Muscle layer of duodenum (tissue), 2 donors: Measurements from ENCODE around the gene MED14.
"Not testable (repeated sequence)": the region's sequence is repeated elsewhere in the genome, so short reads cannot be mapped to it uniquely, and the experiment has no call there.

Experiments used
- H3K27ac ChIP-seq: one replicate; pipeline ENCODE4 v1.7.0; 2013; ENCODE audit warnings: mild to moderate bottlenecking, low read length
- H3K27me3 ChIP-seq: one replicate; pipeline ENCODE4 v1.7.0; 2013; ENCODE audit warnings: low read depth, mild to moderate bottlenecking, control low read depth, low read length
- H3K36me3 ChIP-seq, 2 donors: one replicate each; pipeline ENCODE4 v1.7.0; 2013; ENCODE audit warnings: low read length in 2 of 2, control low read depth in 1 of 2, mild to moderate bottlenecking in 1 of 2; ENCODE audit not compliant: insufficient read depth in 2 of 2, control insufficient read depth in 1 of 2
- H3K4me1 ChIP-seq, 2 donors: one replicate each; pipeline ENCODE4 v1.7.0; 2013; ENCODE audit warnings: low read length in 2 of 2, mild to moderate bottlenecking in 2 of 2, control low read depth in 1 of 2, moderate library complexity in 1 of 2; ENCODE audit not compliant: insufficient read depth in 2 of 2, control insufficient read depth in 1 of 2
- H3K4me3 ChIP-seq, 2 donors: one replicate each; pipeline ENCODE4 v1.7.0; 2013; ENCODE audit warnings: low read length in 2 of 2, low read depth in 1 of 2, mild to moderate bottlenecking in 1 of 2
- H3K9me3 ChIP-seq, 2 donors: one replicate each; pipeline ENCODE4 v1.7.0; 2013; ENCODE audit warnings: low read length in 2 of 2, control low read depth in 1 of 2, mild to moderate bottlenecking in 1 of 2; ENCODE audit not compliant: control insufficient read depth in 1 of 2
- donor health status: healthy.

MED14 gene

GRCh38 chrX:40735325-40736169 is at the start of gene MED14:
Gene MED14, minus strand, starts transcription at chrX:40735542. Its CDS starts 130 bp downstream, at chrX:40735412.
- H3K4me1 ChIP-seq, result peaks cover 3 to 6% of the 10 kb centered on the region in 2 donors
- no peaks in the 10 kb centered on the region for H3K27me3 ChIP-seq
- H3K36me3 ChIP-seq, result peaks cover 0 to 6% of the 10 kb centered on the region in 2 donors
- H3K4me3 ChIP-seq, result peak within 1 kb of the TSS; percentile 64 to 66
- H3K9me3 ChIP-seq, result no peaks in the 10 kb centered on the region
- peak within 1 kb of the TSS; percentile 93 for H3K27ac ChIP-seq

- Histone ChIP-seq H3K36me3 (no peaks in the 10 kb centered on the region), H3K4me1 (no peaks in the 10 kb centered on the region), H3K27me3 (no peaks in the 10 kb centered on the region), H3K27ac (no peak overlapping the region), H3K4me3 (no peak overlapping the region), H3K9me3 (no peaks in the 10 kb centered on the region)
Observed at GRCh38 chrX:40784516-40785151, 49.3 kb upstream of the MED14 start.

- H3K4me1 ChIP-seq, H3K27ac ChIP-seq, H3K4me3 ChIP-seq, H3K36me3 ChIP-seq, H3K9me3 ChIP-seq, H3K27me3 ChIP-seq: not testable (repeated sequence)
Observed at GRCh38 chrX:40782644-40783259, 47.4 kb upstream of the MED14 start.

GRCh38 chrX:40780951-40781350 is 45.6 kb upstream of the MED14 start:
- Histone ChIP-seq H3K4me3 (no peak overlapping the region), H3K36me3 (no peaks in the 10 kb centered on the region), H3K9me3 (no peaks in the 10 kb centered on the region), H3K27ac (no peak overlapping the region), H3K27me3 (no peaks in the 10 kb centered on the region), H3K4me1 (no peaks in the 10 kb centered on the region)

GRCh38 chrX:40780082-40780481 is 44.7 kb upstream of the MED14 start:
- H3K27me3 ChIP-seq, result no peaks in the 10 kb centered on the region
- H3K36me3 ChIP-seq, result no peaks in the 10 kb centered on the region
- H3K9me3 ChIP-seq, result no peaks in the 10 kb centered on the region
- no peak overlapping the region for H3K4me3 ChIP-seq
- no peaks in the 10 kb centered on the region for H3K4me1 ChIP-seq
- H3K27ac ChIP-seq, result no peak overlapping the region

GRCh38 chrX:40778861-40779575 is 43.7 kb upstream of the MED14 start:
- Histone ChIP-seq H3K36me3 (no peaks in the 10 kb centered on the region), H3K27me3 (no peaks in the 10 kb centered on the region), H3K4me3 (no peak overlapping the region), H3K4me1 (no peaks in the 10 kb centered on the region), H3K27ac (no peak overlapping the region), H3K9me3 (no peaks in the 10 kb centered on the region)

- no peaks in the 10 kb centered on the region for H3K27me3 ChIP-seq
- H3K27ac ChIP-seq, result no peak overlapping the region
- H3K36me3 ChIP-seq, result no peaks in the 10 kb centered on the region
Observed at GRCh38 chrX:40773809-40774208, 38.5 kb upstream of the MED14 start.

GRCh38 chrX:40773188-40773587 is 37.8 kb upstream of the MED14 start:
- Histone ChIP-seq H3K27me3 (no peaks in the 10 kb centered on the region), H3K4me3 (no peak overlapping the region), H3K36me3 (no peaks in the 10 kb centered on the region), H3K9me3 (no peaks in the 10 kb centered on the region), H3K4me1 (no peaks in the 10 kb centered on the region), H3K27ac (no peak overlapping the region)

More at GRCh38 chrX:40773809-40774208, 38.5 kb upstream of the MED14 start:
- H3K9me3 ChIP-seq, result no peaks in the 10 kb centered on the region
- H3K4me3 ChIP-seq, result no peak overlapping the region
- H3K4me1 ChIP-seq, result no peaks in the 10 kb centered on the region

GRCh38 chrX:40772290-40772689 is 36.9 kb upstream of the MED14 start:
- no peaks in the 10 kb centered on the region for H3K27me3 ChIP-seq
- H3K27ac ChIP-seq, result no peak overlapping the region
- no peaks in the 10 kb centered on the region for H3K36me3 ChIP-seq
- no peaks in the 10 kb centered on the region for H3K9me3 ChIP-seq
- H3K4me1 ChIP-seq, result no peaks in the 10 kb centered on the region
- H3K4me3 ChIP-seq, result no peak overlapping the region

GRCh38 chrX:40761762-40762161 is 26.4 kb upstream of the MED14 start:
- no peak overlapping the region for H3K27ac ChIP-seq
- H3K36me3 ChIP-seq, result no peaks in the 10 kb centered on the region
- H3K4me1 ChIP-seq, result no peaks in the 10 kb centered on the region
- no peaks in the 10 kb centered on the region for H3K9me3 ChIP-seq
- H3K27me3 ChIP-seq, result no peaks in the 10 kb centered on the region
- no peak overlapping the region for H3K4me3 ChIP-seq

- Histone ChIP-seq H3K9me3 (no peaks in the 10 kb centered on the region), H3K4me1 (peaks cover 0 to 12% of the 10 kb centered on the region in 2 donors), H3K36me3 (no peaks in the 10 kb centered on the region), H3K27me3 (no peaks in the 10 kb centered on the region), H3K4me3 (no peak overlapping the region), H3K27ac (no peak overlapping the region)
Observed at GRCh38 chrX:40759374-40759773, 24.0 kb upstream of the MED14 start.
